Measurements from ENCODE around the gene SLC15A3. TPM values are rescaled to one million over a fixed set of nuclear protein-coding genes. Genes with fewer than 3 reads are reported as not detected.
"Not testable (repeated sequence)": the region's sequence is repeated elsewhere in the genome, so short reads cannot be mapped to it uniquely, and the experiment has no call there.

SLC15A3 gene
- total RNA-seq, 2 experiments from 2014 or later, result 3.9 to 4.7 TPM

- peak overlapping the region; percentile 98 for H3K27ac Mint-ChIP-seq
- peaks cover 80% of the 10 kb centered on the region for H3K36me3 Mint-ChIP-seq (ENCODE audit: low read depth)
- DNase-seq (peak; percentile 92), ATAC-seq (peak; percentile 76)
- H3K27me3 Mint-ChIP-seq, result no peaks in the 10 kb centered on the region
- POLR2A ChIA-PET, result interaction anchor here (0.6 to 2.3 kb wide), 5 partner anchors 9 to 137 kb away, joined by 3 to 11 read pairs (median 4); no protein-coding TSS in a partner anchor
- TF ChIP-seq CTCF (IDR thresholded peaks at IDR 0.05), result no peak
- peak overlapping the region; percentile 65 for H3K4me3 Mint-ChIP-seq
- H3K9me3 Mint-ChIP-seq, result no peaks in the 10 kb centered on the region
- intact Hi-C loops (cut with micrococcal nuclease), result no loop called here
- CTCF ChIA-PET, result interaction anchor here (0.8 to 1.5 kb wide), 5 partner anchors 9 to 208 kb away, joined by 3 to 5 read pairs (median 4); no protein-coding TSS in a partner anchor
- H3K4me1 Mint-ChIP-seq (ENCODE audit: low read depth), result peaks cover 72% of the 10 kb centered on the region
Observed at GRCh38 chr11:60978546-60979380, 26.8 kb upstream of the SLC15A3 start.

- intact Hi-C loops (cut with micrococcal nuclease), result no loop called here
- Mint-ChIP-seq H3K27ac (peak overlapping the region; percentile 98), H3K36me3 (ENCODE audit: low read depth) (peaks cover 79% of the 10 kb centered on the region), H3K4me3 (peak overlapping the region; percentile 65), H3K4me1 (ENCODE audit: low read depth) (peaks cover 63% of the 10 kb centered on the region), H3K9me3 (no peaks in the 10 kb centered on the region), H3K27me3 (no peaks in the 10 kb centered on the region)
- no peak for TF ChIP-seq CTCF (IDR thresholded peaks at IDR 0.05)
- ChIA-PET CTCF (interaction anchor here (0.9 to 1.5 kb wide), 5 partner anchors 15 to 64 kb away, joined by 3 to 4 read pairs (median 3); partner anchors contain the start of gene TMEM109), POLR2A (interaction anchor here (0.7 to 2.3 kb wide), 7 partner anchors 10 to 101 kb away, joined by 3 to 11 read pairs (median 4); no protein-coding TSS in a partner anchor)
- no peak for ATAC-seq
- DNase-seq, result no peak
Observed at GRCh38 chr11:60977836-60978235, 25.9 kb upstream of the SLC15A3 start.

GRCh38 chr11:60977224-60977623 lies 25.2 kb upstream of the SLC15A3 start:
- TF ChIP-seq CTCF (IDR thresholded peaks at IDR 0.05), result no peak
- peak overlapping the region; percentile 98 for H3K27ac Mint-ChIP-seq
- ChIA-PET CTCF (interaction anchor here (0.9 to 1.5 kb wide), 6 partner anchors 11 to 106 kb away, joined by 3 to 4 read pairs (median 3); partner anchors contain the start of gene TMEM109), POLR2A (interaction anchor here (0.6 to 2.0 kb wide), 10 partner anchors 17 to 788 kb away, joined by 3 to 6 read pairs (median 4); no protein-coding TSS in a partner anchor)
- DNase-seq (no peak), ATAC-seq (no peak)
- peak overlapping the region; percentile 65 for H3K4me3 Mint-ChIP-seq
- H3K4me1 Mint-ChIP-seq (ENCODE audit: low read depth), result peaks cover 56% of the 10 kb centered on the region
- no peaks in the 10 kb centered on the region for H3K9me3 Mint-ChIP-seq
- intact Hi-C loops (cut with micrococcal nuclease), result no loop called here
- peaks cover 79% of the 10 kb centered on the region for H3K36me3 Mint-ChIP-seq (ENCODE audit: low read depth)
- H3K27me3 Mint-ChIP-seq, result no peaks in the 10 kb centered on the region

GRCh38 chr11:60974726-60975125 lies 22.8 kb upstream of the SLC15A3 start:
- H3K27me3 Mint-ChIP-seq, result no peaks in the 10 kb centered on the region
- POLR2A ChIA-PET, result interaction anchor here (0.7 to 1.4 kb wide), 8 partner anchors 8 to 159 kb away, joined by 3 to 8 read pairs (median 3); no protein-coding TSS in a partner anchor
- intact Hi-C loops (cut with micrococcal nuclease), result loop anchor here (2.0 kb wide), 1 partner anchor 14 kb away; no protein-coding TSS in a partner anchor
- DNase-seq (peak; percentile 61), ATAC-seq (no peak)
- peaks cover 49% of the 10 kb centered on the region for H3K4me1 Mint-ChIP-seq (ENCODE audit: low read depth)
- H3K27ac Mint-ChIP-seq, result peak overlapping the region; percentile 100
- peaks cover 62% of the 10 kb centered on the region for H3K36me3 Mint-ChIP-seq (ENCODE audit: low read depth)
- peak overlapping the region; percentile 83 for H3K4me3 Mint-ChIP-seq
- H3K9me3 Mint-ChIP-seq, result no peaks in the 10 kb centered on the region
- CTCF ChIA-PET, result interaction anchor here (1.0 kb wide), 1 partner anchor 212 kb away, joined by 3 read pairs; no protein-coding TSS in a partner anchor
- no peak for TF ChIP-seq CTCF (IDR thresholded peaks at IDR 0.05)

GRCh38 chr11:60974316-60974715 lies 22.3 kb upstream of the SLC15A3 start:
- H3K36me3 Mint-ChIP-seq (ENCODE audit: low read depth), result peaks cover 61% of the 10 kb centered on the region
- ChIA-PET POLR2A (interaction anchor here (0.6 to 1.4 kb wide), 6 partner anchors 9 to 160 kb away, joined by 3 to 6 read pairs (median 4); no protein-coding TSS in a partner anchor), CTCF (interaction anchor here (1.0 kb wide), 1 partner anchor 213 kb away, joined by 3 read pairs; no protein-coding TSS in a partner anchor)
- intact Hi-C loops (cut with micrococcal nuclease), result loop anchor here (2.0 kb wide), 1 partner anchor 14 kb away; no protein-coding TSS in a partner anchor
- H3K27me3 Mint-ChIP-seq, H3K9me3 Mint-ChIP-seq, DNase-seq, ATAC-seq: not testable (repeated sequence)
- peaks cover 47% of the 10 kb centered on the region for H3K4me1 Mint-ChIP-seq (ENCODE audit: low read depth)
- H3K27ac Mint-ChIP-seq, result peak overlapping the region; percentile 100
- H3K4me3 Mint-ChIP-seq, result peak overlapping the region; percentile 83
